Renal cortical epithelial cell (primary cell): ENCODE data around the gene AGAP1. TPM values are rescaled to one million over a fixed set of nuclear protein-coding genes. Genes with fewer than 3 reads are reported as not detected.
A peak's percentile ranks its signal among the peaks of the same experiment; 100 is the strongest.

Experiments
- DNase-seq: peaks from one replicate; pipeline ENCODE4 v3.0.0-alpha.2; 2011; ENCODE audit warnings: low read depth
- total RNA-seq: library from RNA; depleted of rRNA; stranded (reverse); fragments of >200 nt; gene quantifications from 2 replicates; pipeline ENCODE4 v1.2.3, GENCODE V29; 2014

Gene AGAP1
- total RNA-seq, 1 donor from 2014 or later, result 17.6 TPM

- DNase-seq, result no peak
Measured at GRCh38 chr2:235964787-235965390, 471.0 kb downstream of the AGAP1 start.

DNA sequence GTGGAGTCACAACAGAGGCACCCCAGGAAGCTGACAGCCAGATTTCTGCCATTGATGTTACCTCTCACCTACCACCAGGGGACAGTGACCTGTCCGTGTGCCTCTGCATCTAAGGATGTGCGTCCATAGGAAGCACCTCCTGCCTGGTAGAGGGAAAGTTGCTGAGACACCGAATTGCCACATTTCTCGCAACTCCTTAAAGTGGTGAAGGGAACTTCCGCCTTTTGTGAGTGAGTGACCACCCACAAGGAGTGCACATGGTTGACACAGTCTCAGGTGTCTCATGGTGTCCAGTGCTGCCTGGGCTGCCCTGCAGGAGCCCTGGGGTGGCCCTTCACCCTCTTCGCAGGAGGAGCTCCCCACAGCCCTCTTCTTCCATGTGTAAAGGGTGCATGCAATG lies 472.6 kb downstream of the AGAP1 start:
- DNase-seq, result no peak

GRCh38 chr2:235966932-235967757 lies 473.3 kb downstream of the AGAP1 start:
- DNase-seq, result no peak

DNA sequence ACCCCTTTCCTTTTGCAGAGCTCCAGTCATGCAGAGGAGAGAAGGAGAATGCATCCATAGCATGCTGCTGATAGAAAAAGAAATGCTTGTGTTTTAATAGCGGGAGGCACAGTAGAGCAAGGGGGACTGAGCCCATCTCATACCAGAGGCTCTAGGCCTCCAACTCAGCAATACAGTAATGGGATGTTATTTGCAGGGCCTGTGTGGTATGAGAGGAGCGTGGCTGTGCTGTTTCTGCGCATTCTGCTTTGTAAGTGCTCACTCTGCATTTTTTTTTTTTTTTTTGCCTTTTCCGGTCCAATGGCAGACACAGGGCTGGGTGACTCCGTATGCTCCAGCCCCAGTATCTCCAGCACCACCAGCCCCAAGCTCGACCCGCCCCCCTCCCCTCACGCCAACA lies 474.3 kb downstream of the AGAP1 start:
- DNase-seq, result no peak

- DNase-seq, result no peak
Measured at GRCh38 chr2:235968616-235969324, 474.9 kb downstream of the AGAP1 start.

DNA sequence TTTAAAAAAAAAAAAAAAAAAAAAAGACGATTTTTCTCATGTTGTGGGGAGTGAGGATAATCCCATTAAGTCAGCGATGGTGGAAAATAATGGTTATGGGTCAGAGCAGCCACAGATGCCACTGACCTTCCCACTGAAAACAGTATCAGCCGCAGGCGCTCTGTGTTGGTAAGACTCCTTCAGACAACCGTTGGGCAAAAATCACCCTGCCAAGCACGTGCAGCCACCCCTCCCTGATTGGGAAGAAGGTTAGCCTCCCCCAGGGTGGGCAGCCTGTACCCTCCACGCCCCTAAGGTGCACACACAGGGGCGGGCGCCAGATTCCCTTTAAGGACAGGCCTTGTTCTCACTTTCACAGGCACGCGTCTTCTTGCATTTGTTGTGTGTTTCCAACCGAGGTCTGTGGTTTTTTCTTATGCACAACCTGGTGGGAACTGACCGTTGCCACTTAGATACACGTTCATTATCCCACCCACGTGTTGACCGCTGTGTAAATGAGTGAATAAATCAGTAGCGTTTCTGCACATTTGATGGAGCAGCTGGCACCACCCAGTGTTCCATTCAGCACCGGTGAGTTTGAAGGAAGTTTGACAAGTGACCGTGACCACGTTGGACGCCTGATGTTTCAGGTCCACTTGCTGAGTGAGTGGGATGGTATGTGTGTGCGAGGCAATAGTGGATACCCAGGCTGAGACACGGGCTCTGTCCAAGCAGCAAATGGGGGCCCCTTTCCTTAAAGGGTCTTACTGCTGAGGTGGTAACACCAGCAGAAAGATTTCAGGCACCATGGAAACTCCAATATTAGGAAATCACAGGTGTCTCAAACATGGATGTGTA lies 476.6 kb downstream of the AGAP1 start:
- no peak for DNase-seq

DNA sequence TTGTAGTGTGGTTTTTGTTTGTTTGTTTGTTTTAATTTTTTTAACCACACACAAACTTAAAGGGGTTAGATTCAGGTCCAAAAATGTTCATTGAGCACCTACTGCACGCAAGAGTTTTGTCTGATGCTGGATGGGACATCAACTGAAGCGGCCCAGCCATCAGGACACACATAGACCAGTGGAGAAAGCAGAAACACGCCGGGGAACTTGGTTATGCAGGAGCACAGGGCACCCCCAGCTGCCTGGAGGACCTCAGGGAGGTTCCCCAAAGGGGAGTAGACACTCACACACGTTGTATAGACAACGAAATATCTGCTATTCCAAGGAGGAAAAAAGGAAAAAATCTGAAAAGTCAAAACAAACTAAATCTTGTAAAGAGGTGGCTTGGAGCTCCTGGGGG lies 482.7 kb downstream of the AGAP1 start:
- no peak for DNase-seq

DNA sequence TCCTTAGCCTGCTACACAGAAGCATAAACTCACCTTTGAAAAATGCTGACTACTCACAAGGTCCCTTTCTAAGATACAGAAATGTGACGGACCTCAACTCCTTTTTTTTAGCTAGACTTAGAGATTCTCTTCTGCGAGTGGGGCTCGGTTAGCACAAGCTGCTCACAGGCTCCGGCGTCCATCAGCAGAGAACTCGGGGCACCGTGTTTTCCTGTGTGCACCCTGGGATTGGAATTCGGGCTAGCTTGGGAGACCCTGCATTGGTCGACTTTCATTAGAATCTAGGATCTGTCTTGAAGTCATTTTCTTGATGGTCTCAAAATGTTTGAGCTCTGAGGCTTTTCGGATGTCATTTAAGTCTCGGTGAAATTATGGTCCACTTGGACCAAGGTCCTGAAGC lies 483.1 kb downstream of the AGAP1 start:
- DNase-seq, result no peak

DNA sequence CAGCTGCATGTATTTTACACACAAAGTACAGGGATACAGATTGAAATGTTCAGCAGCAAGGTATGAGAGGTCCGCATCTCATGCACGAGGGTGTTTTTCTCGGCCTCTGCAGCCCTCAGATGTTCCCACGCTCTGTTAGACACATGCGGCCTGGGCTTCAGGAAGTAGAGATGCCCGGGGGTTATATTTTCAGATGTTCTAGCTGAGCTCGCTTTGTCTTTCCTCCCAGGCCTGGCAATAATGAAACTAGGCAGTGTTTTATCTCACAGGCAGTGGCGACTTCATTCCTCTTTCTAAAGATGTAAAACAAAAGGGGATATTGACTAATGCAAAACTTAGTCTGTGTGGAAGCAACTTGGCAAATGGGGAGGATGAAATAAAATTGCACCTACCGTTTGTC lies 483.6 kb downstream of the AGAP1 start:
- DNase-seq, result no peak

DNA sequence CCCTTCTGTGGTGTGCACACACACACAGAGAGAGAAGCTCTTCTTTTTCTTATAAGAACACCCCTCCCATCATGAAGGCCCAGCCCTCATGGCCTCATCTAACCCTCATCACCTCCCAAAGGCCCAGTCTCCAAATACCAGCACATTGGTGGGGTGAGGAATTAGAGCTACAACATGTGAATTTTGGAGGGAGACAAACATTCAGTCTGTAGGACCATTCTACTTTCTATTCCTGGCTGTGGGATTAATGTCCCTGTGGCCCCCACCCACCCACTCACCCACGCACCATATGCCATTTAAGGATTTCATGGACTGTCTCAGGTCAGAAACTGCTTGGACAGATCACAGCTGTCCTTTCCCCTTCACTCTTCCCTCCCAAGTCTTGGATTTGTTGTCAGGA lies 484.2 kb downstream of the AGAP1 start:
- DNase-seq, result no peak

GRCh38 chr2:235979037-235979436 lies 485.2 kb downstream of the AGAP1 start:
- DNase-seq, result no peak

- no peak for DNase-seq
Measured at GRCh38 chr2:235979753-235980435, 486.1 kb downstream of the AGAP1 start.

DNA sequence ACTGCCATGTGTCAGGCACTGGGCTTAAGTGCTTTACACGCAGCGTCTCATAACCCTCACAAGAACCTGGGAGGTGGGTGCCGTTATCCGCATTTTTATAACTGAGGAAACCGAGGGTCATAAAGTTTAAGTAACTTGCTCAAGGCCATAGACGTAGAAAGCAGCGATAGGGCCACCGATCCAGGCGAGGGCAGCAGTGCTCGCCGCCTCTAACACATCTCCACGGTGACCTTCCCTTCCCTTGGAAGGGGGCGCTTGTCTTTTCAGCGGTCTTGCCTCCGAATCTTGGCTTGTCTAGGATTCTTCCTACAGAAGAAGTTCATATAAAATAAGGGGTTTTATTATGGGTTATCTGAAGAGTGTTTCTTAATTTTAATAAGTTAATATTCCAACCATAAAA lies 487.8 kb downstream of the AGAP1 start:
- peak; percentile 21 for DNase-seq

DNA sequence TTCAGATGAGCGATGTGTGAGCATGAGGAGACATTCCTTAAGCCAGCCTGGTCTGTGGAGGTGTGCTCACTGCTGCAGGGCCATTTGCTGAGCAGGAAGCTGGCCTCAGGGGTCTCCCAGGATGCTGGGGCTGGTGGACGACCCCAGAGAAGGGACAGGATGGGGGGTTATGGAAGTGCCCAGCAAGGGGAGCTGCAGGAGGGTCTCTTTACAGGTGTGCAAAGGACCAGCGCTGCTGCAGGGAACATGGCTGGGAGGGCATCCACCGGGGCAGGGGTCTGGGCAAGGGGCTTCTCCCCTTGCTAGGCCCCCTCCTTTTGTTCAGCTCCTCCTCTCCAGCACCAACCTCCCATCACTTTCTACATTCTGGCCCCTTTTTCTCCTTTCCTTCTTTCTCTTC lies 489.2 kb downstream of the AGAP1 start:
- no peak for DNase-seq

DNA sequence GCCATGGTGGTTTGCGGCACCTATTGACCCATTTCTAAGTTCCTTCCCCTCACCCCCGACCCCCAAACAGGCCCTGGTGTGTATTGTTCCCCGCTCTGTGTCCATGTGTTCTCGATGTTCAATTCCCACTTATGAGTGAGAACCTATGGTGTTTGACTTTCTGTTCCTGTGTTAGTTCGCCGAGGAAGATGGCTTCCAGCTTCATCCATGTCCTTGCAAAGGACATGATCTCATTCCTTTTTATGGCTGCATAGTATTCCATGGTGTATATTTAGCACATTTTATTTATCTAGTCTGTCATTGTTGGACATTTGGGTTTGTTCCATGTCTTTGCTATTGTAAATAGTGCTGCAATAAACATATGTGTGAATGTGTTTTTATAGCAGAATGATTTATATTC lies 490.7 kb downstream of the AGAP1 start:
- DNase-seq, result no peak

DNA sequence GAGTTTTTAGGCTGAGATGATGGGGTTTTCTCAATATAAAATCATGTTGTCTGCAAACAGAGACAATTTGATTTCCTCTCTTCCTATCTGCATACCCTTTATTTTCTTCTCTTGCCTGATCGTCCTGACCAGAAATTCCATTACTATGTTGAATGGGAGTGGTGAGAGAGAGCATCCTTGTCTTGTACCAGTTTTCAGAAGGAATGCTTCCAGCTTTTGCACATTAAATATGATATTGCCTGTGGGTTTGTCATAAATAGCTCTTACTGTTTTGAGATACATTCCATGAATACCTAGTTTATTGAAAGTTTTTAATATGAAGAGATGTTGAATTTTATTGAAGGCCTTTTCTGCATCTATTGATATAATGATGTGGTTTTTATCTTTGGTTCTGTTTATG lies 492.5 kb downstream of the AGAP1 start:
- DNase-seq, result no peak

DNA sequence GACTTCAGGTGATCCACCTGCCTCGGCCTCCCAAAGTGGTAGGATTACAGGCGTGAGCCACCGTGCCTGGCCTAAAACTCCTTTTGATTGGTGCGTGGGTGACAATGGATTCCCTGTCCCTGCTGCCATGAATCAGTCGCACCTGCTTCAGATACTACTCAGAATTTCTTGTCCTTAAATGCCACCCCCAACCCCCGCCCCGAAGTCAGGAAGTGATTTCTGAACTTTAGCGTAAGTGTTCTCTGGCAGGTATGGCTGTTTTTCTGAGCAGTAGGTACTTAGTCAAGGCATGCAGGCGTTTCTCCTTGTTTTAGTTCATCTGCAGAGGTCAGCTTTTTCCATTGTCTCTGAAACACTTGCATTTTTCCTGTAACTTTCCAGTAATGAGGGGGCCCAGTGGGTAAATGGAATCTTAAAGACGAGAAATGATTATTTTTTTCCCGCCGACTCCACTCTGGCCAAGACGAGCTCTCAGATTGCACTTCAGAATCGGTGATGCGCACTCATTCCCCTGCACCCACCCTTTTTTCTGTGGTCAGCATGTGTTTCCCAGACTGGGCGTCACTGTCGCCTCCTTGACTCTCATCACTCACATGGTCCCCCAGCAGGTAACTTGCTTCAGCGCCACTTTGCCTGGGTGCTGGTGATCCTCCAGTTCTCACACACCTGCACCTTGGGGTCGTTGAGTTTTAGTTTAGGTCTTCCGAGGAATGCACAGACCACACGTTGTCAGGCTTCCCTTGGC lies 494.6 kb downstream of the AGAP1 start:
- no peak for DNase-seq

DNA sequence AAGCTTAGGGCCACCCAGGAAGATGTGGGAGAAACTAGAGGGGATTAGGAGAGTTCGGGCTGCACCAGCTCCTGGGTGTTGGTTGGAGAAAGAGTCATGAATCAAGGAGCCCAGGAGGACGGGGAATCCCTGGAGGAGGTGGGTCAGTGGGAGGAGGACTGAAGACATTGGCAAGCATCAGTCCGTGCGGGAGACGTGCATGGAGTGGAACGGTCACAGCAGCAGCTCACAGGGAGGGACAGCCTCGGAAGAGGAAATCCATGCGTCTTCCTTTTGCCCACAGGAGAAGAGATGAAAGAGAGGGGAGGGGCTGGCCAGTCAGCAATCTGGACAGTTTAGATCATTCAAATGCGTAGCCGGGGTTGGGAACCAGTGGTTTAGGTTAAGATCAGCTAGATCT lies 495.7 kb downstream of the AGAP1 start:
- DNase-seq, result no peak

GRCh38 chr2:235990344-235990743 lies 496.5 kb downstream of the AGAP1 start:
- DNase-seq, result no peak

GRCh38 chr2:235992024-235992423 lies 498.2 kb downstream of the AGAP1 start:
- DNase-seq, result no peak

DNA sequence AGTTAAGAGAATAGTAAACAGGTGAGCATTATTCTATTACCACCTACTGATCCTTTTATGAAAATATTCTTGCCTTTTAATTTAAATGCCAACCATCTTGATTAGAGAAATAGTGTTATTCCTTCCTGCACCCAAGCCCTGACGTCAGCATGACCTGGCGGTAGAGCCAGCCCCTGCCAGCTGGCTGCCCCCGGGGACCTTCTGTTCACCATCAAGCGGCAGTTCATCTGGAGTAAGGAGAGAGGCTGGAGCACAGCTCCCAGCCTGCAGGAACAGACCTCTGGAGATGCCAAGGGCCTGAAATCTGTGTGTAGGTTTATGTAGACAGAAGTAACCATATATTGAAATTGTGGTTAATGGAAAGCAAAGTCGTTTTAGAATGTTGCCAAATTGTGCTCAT lies 502.6 kb downstream of the AGAP1 start:
- DNase-seq, result no peak
